Measurements from ENCODE around the gene WNT5B. TPM values are rescaled to one million over a fixed set of nuclear protein-coding genes. Genes with fewer than 3 reads are reported as not detected.
A peak's percentile ranks its signal among the peaks of the same experiment; 100 is the strongest.

WNT5B gene
- total and polyA plus RNA-seq, 9 donors, result 3.1 to 20.3 (median 8.5) TPM

DNA sequence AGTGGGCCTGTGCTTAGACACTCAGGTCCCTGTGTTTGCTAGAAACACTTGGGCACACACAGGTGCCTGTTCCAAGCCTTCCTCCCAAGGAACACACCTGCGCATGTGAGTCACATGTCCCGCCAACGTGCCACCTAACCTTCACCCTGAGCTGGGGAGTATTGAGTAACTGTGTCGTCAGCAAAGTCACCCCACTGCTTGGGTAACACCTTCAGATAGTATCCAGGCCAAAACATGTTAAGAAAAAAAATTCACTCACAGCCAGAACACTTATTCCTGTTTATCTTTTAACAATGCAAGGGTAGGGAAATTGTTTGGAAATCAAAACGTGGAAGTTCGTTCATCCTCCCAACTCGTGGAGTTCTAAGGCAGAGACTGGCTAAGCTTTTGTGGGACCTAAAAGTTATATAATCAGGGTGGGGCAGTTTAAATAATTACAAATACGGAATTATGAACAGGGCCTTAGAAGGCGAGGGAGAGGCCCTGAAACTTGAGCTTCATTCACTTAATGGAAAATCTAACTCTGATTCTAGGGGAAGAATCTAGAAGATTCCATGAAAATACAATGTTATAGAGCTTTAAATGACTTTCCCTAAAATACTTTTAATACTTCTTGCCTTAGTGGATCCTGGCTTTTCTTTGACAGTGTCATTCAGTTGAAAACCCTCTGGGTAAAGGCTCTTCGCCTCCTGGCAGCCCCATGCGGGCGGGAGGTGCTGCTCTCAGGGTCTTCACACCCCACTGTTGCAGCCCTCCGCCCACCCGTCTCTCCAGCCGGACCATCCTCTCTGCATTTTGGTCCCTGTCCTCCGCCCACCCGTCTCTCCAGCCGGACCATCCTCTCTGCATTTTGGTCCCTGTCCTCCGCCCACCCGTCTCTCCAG lies 31.5 kb downstream of the WNT5B start:
- peaks cover 8% of the 10 kb centered on the region for H3K4me1 ChIP-seq (ENCODE audit: insufficient read depth)
- no peaks in the 10 kb centered on the region for H3K9me3 ChIP-seq
- H3K36me3 ChIP-seq, result no peaks in the 10 kb centered on the region
- no peak overlapping the region for H3K4me3 ChIP-seq
- 33 to 53% (median 38%) methylated on average over 18 to 19 of the region's 20 CpGs for WGBS, 3 donors
- intact Hi-C loops (cut with DNase I), result no loop called here
- H3K27ac ChIP-seq, result peak overlapping the region; percentile 81 to 94
- no peaks in the 10 kb centered on the region for H3K27me3 ChIP-seq
- TF ChIP-seq EP300 (IDR thresholded peaks at IDR 0.05) (no peak), POLR2A (IDR thresholded peaks at IDR 0.05) (no peak), CTCF (IDR thresholded peaks at IDR 0.05) (no peak)
- DNase-seq, result peak; percentile 63 to 87 (median 77)

- H3K9me3 ChIP-seq, result no peaks in the 10 kb centered on the region
- peak; percentile 85 to 93 (median 87) for DNase-seq
- peak; percentile 49 for TF ChIP-seq POLR2A (IDR thresholded peaks at IDR 0.05)
- no peak for TF ChIP-seq EP300 (IDR thresholded peaks at IDR 0.05)
- peak in 1 of 3 donors; percentile 23 for TF ChIP-seq CTCF (IDR thresholded peaks at IDR 0.05)
- H3K4me1 ChIP-seq (ENCODE audit: insufficient read depth), result peaks cover 8% of the 10 kb centered on the region
- no peaks in the 10 kb centered on the region for H3K36me3 ChIP-seq
- no peaks in the 10 kb centered on the region for H3K27me3 ChIP-seq
- peak overlapping the region; percentile 95 to 99 for H3K27ac ChIP-seq
- peak overlapping the region; percentile 45 for H3K4me3 ChIP-seq
- intact Hi-C loops (cut with DNase I), result no loop called here
- WGBS, 3 donors, result 1 to 2% (median 1%) methylated on average over 56 to 69 of the region's 69 CpGs
These were observed 32.7 kb downstream of the WNT5B start for GRCh38 chr12:1661553-1662335.

GRCh38 chr12:1662761-1663439 lies 33.9 kb downstream of the WNT5B start:
- peak in 4 of 5 donors; percentile 32 to 59 (median 56) for DNase-seq
- Histone ChIP-seq H3K27me3 (no peaks in the 10 kb centered on the region), H3K4me1 (ENCODE audit: insufficient read depth) (peaks cover 10% of the 10 kb centered on the region), H3K9me3 (no peaks in the 10 kb centered on the region), H3K4me3 (no peak overlapping the region), H3K27ac (peak overlapping the region; percentile 64 to 80), H3K36me3 (no peaks in the 10 kb centered on the region)
- TF ChIP-seq EP300 (IDR thresholded peaks at IDR 0.05) (no peak), CTCF (IDR thresholded peaks at IDR 0.05) (no peak), POLR2A (IDR thresholded peaks at IDR 0.05) (no peak)
- intact Hi-C loops (cut with DNase I), result no loop called here
- 27 to 44% (median 36%) methylated on average over 29 to 46 of the region's 46 CpGs for WGBS, 3 donors

All from ovary (tissue), 9 donors.